Inferior parietal cortex (tissue), 1 donor: ENCODE results near the gene KIAA0232.
"Not testable (repeated sequence)": the region's sequence is repeated elsewhere in the genome, so short reads cannot be mapped to it uniquely, and the experiment has no call there.

Experiments used
- DNase-seq: peaks from one replicate; pipeline ENCODE4 v3.0.0-alpha.2; 2016; ENCODE audit errors: extremely low spot score

The KIAA0232 gene

DNA sequence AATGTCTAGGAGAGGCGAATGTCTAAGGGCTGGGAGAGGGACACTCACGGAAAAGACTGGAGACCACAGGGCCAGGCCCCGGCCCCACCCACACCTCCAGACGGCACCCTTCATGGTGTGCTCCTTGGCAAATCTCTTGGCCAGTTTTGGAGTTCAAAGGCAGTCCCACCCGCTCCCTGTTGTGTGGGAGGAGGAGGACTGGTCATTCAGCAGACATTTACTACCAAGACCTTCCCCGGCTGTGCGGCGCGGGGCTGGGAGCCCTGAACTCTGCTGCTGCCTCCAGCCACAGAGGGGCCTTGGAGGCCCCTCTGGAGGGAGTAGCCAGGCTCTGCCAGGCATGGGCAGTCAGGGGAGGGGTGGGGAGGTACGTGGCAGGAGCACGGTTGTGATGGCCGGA lies 118.4 kb downstream of the KIAA0232 start:
- no peak for DNase-seq

DNA sequence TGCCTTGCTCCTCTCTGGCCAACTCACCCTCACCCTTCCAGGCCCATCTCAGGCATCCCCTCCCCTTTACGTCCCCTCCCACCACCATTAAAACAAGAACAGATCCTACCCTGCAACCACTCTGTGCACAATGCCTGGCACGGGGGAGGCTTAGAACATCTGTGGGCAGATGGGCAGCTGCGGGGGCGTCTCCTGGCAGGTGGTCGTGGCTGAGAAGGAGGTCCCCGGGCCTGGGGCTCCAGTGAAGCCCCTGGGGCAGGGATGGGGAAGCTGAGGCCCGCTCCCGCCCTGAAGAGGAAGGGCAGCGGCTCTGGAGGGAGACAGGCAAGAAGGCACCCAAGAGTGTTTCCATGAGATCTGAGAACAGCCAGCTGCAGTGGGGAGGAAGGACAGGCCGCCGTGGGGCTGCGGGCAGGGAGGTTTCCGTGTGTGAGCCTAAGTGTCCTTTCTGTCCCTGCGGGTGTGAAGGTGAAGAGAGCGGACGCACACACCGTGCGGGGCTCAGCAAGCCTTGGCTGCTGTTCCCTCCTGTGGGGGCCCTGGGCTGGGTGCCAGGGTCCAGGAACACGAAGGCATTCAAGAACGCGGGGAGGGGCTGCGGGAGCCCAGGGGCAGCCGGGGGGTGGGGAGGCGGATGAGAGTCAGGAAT lies 119.3 kb downstream of the KIAA0232 start:
- no peak for DNase-seq

DNA sequence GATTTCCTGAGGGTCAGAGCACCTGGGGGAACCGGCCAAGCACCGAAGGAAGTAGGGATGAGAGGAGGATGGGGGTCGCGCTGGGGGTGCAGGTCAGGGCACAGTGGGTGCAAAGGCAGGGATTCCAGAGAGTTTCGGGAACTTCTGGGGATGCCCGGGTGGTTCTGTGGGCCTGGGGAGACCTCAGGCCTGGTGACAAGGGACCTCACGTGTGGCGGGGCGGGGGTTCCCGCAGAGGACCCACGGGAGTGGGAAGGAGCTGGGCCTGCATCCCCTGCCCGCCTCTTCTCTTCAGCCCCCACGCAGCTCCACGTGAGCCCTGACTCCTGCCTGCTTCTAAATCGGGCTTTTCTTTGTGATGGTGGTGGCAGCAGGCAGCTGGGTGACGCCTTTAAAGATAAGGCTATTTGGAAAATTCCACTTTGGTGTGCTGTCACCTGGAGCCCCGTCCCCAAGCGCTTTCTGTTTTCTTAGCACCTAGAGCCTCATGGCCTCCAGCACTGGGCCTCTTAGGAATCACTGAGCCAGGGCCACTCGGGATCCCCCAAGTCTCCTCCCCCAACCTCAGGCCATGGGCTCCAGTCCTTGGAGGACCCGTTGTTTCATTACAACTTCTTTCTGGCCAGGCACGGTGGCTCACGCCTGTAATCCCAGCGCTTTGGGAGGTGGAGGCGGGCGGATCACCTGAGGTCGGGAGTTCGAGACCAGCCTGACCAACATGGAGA lies 120.0 kb downstream of the KIAA0232 start:
- no peak for DNase-seq

DNA sequence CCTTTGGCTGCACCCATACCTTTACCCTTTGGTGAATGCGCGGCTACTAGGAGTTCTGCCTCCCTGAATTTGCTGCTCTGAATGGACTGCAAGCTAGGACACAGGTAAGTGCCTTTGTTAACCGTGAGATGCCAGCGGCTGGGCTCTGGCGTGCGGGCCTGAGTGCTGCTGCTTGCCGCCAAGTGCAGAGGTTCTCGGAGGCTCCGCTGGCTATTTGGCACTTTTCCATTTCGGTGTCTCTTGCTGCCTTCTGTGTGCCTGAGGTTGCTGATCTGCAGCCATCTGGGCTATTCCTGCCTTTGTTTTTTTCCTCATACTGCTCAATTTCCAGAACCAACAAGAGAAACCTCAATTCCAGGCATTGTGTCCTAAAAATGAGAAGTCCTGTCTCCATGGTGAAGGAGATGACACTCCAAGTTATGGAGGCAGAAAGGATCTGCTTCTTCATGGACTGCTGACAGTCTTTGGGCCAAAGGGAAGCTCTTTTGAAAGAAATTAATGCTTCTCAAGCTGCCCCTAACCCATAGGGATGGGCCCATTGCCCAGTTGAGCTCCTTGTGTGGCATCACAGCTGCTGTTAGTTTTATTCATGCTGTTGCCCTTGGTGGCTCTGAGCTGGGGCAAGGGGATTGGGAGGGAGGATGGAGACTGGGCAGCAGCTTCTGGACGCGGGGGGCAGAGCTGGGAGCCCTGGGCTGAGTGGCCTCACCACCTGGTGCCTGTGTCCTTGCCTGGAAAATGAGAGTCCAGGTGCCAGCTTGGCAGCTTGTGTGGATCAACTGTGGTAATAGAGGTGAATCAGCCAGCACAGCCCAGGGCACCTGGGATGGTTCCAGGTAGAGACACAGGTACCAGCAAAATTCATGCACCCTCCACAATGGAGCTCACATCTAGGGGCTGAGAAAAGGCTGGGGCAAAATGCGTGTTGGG lies 123.3 kb downstream of the KIAA0232 start:
- DNase-seq: no peak

DNA sequence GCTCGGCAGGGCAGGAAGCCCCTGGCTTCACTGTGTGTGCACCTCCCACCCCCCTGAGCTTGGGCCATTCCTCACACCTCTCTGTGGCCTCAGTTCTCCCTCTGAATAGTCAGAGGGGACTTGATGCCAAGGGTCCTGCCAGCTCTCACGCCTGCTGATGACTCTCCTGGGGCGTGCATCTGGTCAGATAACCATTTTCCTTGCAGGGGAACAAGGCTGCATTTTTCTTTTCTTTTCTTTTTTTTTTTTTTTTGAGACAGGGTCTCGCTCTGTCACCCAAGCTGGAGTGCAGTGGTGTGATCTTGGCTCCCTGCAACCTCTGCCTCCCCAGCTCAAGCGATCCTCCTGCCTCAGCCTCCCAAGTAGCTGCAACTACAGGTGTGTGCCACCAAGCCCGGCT lies 124.0 kb downstream of the KIAA0232 start:
- not testable (repeated sequence) for DNase-seq

DNA sequence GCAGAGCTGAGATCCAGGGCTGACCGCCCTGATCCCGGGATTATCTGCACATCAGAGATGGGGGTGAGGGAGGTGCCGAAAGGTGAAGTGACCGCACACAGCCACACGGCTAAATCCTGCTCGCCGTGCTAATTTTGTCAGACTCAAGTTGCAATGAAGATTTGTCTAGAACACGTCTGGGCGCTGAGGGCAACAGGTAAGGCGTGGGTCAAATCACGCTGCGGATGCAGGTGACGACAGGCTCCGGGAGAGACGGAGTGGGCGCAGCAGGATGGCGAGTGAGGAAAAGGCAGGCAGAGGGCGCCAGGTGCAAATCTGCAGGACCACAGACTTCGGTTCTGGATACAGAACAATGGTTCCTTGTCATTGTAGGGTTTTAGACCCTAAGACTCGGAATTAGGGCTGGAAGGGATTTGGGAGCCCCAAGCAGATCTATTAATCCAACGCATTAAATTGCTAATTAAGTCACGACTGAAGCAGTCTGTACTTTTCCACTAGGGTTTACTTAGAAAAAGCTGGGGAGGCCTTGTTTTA lies 125.2 kb downstream of the KIAA0232 start:
- no peak for DNase-seq

DNA sequence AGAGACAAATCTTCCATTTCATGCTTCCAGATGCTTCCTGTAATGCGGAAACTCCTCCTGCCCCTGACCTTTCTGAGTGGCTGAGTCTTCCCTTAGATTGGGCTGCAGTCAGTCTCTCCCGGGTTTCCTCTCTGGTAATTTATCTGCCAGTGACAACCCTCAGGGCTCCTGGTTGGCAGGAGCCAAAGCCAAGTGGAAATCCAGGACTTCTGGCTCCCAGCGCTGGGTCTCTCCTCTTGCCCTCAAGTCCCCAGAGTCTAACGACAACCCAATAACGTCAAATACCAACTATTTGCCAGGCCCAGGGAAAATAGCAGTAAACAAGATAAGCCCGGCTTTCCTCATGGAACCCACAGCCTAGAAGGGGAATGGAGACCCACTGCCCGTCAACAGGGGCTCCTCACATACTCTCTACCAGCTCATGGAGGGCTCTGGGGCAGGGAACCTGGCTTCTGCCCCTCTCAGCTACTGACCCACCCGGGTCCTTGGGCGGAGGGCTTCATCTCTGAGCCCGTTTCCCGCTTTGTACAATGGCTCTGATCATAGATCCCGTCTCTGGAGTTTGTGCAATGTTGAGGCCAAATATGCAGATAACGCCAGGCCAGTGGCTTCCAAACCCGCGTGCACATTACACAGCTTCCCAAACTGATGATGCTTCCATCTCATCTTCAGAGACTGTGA lies 126.0 kb downstream of the KIAA0232 start:
- DNase-seq: no peak

DNA sequence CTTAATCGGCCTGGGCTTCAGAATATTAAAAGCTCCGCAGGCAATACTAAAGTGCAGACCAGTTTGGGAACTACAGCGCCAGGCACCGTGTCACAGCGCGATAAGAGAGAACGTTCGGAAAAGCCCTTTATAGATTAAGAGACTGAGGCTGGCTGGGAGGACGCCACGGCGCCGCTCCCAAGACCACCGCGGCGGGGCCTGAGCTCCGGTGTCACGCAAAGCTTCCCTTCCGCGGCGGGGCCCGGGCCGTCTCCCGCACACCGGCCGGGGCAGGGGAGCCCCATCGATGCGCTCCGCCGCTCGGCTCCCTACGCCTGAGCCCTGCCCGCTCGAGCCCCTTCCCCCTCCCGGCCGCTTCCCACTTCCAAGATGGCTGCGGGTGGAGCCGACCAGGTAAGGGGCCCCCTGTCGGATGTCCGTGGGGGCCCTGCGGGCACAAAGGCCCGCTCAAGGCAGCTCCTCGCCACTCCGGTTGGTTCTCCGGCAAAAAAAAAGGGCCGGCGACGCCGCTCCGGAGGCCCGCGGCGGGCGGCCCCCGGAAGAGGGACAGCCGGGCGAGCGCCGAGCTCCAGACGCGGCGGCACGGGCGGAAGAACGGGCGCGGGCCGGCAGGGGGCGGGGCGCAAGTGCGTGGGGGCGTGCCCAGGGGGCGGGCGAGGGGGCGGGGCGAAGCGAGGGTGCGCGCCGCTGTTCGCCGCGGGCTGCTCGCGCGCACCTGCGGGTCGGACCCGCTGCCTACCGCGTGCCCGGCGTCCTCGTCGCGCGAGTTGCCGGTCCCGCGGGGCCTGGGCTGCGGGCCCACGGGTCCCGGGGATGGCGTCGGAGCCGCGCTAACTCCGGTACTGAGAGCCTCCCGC lies 126.8 kb downstream of the KIAA0232 start, which contains the start of gene TBC1D14:
TBC1D14 (plus strand) TSS at position 714 of the 857 bp plus-strand sequence. CDS start 13,564 bp downstream, outside the sequence.
- DNase-seq: peak; percentile 86

DNA sequence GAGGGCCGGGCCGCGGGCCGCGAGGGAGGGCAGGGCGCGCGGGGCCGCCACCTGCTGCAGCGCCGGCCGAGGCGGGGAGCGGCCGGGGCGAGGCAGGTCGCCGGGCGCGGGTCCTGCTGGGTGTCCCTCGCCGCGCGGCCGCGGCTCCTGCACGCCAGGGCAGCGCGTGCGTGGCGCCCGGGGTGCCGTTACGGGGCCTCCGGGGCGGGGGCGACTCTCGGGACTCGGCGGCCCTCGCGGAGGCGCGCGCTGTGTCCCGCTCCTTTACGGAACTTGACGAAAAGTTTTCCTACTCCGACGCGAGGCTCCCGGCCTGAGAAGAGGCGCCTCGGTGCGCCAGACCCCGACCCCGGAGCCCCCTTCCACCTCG lies 127.4 kb downstream of the KIAA0232 start:
- DNase-seq: no peak

DNA sequence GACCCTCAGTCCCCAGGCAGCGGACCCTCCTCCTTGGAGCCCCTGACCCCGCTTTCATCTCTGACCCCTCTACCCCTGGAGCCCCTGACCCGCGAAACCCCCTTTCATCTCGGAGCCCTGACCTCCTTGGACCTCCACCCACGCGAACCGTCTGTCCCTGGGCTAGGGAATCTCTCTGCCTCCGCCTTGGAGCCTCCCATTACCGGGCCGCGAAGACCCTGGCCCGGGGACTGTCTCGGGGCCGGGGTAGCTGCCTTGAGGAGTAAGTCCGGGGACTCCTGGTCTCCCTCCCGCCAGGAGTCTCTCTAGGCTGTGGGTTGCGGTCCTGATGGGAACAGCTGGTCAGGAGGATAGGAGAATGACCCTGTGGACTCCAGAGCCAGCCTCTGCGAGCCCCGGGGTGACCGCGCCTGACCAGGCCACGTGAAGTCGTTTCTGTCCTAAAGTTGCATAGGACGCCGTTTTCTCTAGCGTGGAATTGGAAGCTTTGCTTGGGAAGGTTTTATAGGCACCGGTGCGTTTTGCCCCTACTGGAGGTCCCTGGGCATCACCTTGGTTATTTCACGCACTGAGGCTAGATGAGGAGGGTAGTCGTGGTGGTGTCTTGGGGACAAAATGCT lies 127.9 kb downstream of the KIAA0232 start:
- DNase-seq: no peak

DNA sequence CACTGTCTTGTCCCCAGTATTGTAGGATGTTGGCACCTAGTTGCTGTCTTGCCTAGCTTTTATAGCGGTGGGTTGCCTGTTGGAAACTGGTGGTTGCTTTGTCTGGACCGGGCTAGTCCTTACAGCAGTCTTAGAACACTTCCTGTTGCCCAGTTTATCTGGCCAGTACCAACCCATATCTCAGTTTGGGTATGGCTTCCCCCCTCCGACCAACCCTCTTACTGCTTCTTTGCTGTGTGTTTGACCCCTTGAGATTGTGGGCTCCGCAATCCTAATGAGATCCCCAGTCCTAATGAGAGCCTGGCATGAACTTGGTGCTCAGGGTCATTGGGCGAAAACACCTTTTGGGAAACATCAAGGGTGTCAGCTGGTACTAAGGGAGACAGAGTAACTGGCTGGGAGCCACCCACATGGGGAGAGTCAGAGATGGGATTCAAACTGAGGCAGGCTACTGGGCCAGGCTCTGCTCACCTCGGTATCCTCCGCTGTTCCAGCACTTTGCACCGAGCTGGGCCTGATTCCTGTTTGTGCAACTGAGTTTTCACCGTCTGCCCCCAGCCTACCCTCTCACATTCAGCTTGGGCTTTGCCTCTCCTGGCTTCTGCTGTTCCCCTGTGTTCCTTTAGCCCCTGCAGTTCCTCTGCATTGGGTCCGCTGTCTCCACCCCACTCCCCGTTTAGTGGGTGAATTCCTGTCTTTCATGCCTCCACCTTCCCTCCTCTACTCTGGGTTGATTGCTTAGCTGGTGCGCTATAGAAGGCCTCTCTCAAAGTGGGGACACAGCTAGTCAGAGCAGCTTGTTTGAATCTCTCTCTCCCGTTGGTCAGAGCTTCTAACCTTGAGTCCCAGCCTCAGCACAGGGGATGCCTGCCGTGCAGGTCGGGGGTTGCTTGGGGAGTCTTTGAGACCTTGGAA lies 128.7 kb downstream of the KIAA0232 start:
- DNase-seq: no peak

DNA sequence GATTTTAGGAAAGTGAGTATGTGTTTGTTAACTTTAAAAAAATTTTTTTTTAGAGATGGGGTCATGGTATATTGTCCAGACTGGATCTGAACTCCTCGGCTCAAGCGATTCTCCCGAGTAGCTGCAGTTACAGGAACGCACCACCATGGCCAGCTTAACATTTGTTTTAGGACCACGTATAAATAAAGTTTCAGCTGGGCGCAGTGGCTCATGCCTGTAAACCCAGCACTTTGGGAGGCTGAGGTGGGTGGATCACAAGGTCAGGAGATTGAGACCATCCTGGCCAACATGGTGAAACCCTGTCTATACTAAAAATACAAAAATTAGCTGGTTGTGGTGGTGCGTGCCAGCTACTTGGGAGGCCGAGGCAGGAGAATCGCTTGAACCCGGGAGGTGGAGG lies 129.4 kb downstream of the KIAA0232 start:
- not testable (repeated sequence) for DNase-seq

DNA sequence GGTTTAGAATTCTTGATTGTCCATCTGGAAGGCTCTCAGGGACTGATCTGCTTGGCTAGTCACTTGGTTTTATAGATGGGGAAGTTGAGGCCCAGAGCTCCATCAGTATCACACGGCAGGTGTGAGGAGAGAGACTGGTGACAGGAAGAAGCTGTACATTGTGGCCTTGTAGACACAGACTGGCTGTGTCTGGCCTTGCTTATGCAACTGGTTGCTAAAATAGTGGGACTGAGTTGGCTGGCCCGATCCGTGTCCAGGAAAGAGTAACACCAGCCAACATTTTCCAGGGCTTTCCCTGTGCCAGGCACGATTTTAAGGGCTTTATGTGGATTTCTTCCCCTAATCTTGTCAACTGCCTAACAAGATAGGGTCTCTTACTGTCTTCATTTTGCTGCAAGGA lies 129.9 kb downstream of the KIAA0232 start:
- DNase-seq: no peak

DNA sequence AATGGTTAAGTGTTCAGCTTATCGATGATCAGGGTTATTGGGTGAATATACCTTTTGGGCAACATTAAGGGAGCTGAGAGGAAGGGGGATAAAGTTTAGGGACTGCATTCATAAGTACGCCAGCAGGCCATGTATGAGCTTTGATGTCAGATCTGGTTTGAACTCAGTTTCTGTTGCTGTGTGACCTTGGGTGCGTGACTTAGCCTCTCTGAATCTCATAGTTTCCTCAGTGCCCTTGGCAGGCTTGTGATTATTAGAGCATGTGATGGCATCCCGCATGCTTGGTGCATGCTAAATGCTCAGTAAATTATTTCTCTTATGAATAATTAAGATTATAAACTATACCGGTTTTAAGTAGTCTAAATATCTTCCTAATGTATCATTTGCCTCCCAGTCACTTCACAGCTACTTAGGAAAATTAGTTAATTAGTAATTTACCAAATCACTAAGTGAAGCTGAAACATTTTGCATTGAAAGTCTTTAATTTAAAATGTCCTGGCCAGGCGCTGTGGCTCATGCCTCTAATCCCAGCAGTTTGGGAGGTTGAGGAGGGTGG lies 130.9 kb downstream of the KIAA0232 start:
- no peak for DNase-seq

DNA sequence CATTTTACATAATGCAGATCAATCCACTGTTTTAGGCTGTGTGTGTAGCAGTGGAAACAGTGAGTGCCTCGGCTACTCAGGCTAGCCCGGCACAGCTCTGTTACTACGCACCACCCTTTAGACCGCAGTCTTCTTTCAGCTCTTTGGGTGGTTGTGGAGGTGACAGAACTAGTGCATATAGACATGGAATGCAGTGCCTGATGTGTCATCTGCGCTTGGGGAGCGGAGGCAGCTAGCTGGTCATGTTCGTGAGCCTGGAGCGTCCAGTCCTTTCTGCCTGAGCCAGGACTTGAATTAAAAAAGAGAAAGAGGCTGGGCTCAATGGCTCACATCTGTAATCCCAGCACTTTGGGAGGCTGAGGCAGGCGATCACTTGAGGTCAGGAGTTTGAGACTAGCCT lies 131.9 kb downstream of the KIAA0232 start:
- DNase-seq: no peak

DNA sequence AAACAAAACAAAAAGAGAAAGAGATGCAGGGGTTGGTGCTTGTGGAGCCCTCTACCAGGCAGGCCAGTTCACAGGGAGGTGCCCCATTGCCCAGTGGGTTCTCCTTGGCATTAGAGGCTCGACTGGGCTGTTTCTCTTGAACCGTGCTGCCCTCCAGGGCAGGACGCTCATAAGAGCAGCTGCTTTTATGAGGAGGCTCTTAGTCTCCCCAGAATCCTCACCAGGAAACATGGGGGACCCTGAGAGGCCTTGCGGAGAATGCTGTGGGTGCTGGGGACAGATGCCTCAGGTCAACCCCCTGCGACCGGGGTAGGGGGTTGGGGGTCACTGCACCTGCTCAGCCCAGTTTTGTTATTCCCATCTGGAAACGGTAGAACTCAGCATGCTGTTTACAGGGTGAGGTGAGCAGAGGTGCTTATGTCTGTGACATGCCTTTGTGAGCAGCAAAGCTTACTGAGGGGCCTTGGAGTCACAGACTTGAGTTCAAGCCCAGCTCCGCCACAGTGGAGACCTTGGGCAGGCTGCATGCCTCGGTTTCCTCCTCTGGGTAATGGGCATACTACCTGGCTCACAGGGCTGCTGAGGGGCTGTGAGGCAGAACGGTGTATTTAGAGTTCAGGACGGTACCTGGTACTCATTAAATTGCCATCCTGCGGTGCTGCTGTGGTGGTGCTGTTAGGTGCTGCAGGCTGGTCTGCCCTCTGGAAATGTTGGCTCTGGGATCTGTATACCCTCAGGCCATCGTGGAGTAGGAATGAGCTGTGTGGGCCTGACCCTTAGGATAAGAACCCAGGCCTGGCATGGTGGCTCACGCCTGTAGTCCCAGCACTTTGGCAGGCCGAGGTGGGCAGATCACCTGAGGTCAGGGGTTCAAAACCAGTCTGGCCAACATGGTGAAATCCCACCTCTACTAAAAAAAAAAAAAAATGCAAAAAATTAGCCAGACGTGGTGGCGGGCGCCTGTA lies 132.8 kb downstream of the KIAA0232 start:
- DNase-seq: no peak

DNA sequence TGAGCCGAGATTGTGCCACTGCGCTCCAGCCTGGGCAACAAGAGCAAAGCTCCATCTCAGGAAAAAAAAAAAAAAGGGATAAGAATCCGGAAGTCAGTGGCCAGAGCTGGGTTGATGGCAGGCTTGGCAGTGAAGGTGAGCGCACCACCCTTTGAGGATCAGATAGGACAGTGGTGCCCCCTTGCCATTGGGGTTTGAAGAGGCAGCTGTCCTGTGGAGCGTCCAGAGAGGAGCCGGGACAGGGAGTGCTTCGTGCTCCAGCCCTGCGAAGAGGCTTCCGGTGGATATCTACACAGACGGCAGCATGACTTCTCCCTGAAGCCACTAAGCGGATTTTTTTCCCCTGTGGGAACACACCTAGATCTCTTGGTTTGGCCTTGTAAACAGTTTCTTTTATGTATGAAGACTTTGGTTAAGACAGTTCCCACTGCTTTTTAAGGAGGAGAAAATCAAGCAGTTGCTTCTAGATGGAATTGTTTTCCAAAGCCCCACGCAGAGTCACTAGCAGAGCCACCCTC lies 133.6 kb downstream of the KIAA0232 start:
- DNase-seq: no peak
